ENCODE results near the gene TPPP3. TPM values are rescaled to one million over a fixed set of nuclear protein-coding genes. Genes with fewer than 3 reads are reported as not detected.

TPPP3 gene
- total RNA-seq, 2 experiments from 2014 or later = not detected

DNA sequence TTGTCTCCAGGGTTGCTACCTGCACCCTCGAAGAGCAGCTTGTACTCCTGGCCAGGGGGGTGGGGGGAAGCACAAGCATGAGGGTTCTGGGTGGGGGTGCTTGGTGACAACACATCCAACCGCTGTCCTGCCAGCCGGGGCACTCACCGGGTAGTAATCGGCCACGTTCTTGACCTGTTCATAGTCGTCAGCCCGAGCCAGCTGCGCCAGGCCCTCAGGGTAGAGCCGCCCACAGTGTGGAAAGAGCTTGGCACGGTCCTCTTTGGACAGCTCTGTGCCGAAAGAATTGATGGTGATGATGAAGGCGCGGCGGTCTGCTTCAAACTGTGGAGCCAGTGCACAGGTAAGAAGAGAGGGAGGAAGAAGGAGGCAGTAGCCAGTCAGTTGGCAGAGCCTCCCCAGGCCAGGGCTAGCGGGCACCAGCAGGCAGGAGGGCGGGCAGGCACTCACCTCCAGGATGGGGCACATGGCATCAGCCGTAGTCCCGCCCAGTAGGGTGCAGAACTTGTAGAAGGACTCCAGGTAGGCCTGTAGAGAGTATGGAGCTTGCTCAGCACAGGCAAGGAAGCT is 45.6 kb upstream of the TPPP3 start:
- DNase-seq (no peak), ATAC-seq (no peak)
- CTCF ChIA-PET = interaction anchor here (0.7 to 1.7 kb wide), 3 partner anchors 8 to 82 kb away, joined by 3 to 10 read pairs (median 3); no protein-coding TSS in a partner anchor
- Mint-ChIP-seq H3K9me3 (no peaks in the 10 kb centered on the region), H3K4me3 (no peak overlapping the region), H3K27ac (no peak overlapping the region), H3K36me3 (ENCODE audit: low read depth) (no peaks in the 10 kb centered on the region), H3K27me3 (no peaks in the 10 kb centered on the region), H3K4me1 (ENCODE audit: low read depth) (peaks cover 5% of the 10 kb centered on the region)
- POLR2A ChIA-PET = no interaction called here
- TF ChIP-seq, protein P1, sequence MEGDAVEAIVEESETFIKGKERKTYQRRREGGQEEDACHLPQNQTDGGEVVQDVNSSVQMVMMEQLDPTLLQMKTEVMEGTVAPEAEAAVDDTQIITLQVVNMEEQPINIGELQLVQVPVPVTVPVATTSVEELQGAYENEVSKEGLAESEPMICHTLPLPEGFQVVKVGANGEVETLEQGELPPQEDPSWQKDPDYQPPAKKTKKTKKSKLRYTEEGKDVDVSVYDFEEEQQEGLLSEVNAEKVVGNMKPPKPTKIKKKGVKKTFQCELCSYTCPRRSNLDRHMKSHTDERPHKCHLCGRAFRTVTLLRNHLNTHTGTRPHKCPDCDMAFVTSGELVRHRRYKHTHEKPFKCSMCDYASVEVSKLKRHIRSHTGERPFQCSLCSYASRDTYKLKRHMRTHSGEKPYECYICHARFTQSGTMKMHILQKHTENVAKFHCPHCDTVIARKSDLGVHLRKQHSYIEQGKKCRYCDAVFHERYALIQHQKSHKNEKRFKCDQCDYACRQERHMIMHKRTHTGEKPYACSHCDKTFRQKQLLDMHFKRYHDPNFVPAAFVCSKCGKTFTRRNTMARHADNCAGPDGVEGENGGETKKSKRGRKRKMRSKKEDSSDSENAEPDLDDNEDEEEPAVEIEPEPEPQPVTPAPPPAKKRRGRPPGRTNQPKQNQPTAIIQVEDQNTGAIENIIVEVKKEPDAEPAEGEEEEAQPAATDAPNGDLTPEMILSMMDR (IDR thresholded peaks at IDR 0.05) = no peak
- intact Hi-C loops (cut with micrococcal nuclease) = no loop called here

DNA sequence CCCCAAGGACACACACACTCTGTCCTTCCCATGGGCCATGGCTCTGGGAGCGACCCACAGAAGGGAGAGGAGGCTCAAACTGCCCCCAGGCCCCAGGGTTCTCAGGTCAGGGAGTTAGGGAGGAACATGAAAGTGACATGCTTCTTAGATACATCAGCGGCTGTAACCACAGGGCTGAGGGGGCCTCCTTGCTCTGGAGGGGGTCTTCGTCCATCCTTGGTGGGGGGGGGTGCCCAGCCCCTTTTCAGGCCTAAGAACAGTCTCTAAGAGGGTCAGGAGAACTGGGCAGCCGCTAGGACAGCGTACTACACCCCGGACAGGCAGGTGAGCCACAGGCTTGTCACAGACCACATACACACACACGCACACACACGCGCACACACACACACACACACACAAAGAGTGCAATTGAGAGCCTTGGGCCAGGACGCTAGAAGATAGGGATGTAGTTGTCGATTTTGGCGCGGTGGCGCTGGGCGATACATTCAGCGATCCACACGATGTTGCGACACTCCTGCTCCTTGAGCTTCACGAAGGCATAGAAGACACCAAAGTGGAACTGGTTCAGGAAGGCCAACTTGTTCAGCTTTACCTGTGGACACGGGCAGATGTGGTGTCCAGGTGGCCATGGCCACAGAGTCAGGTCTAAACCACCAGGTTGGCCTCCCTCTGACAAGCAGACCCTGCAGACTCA is 44.9 kb upstream of the TPPP3 start:
- Mint-ChIP-seq H3K36me3 (ENCODE audit: low read depth) (no peaks in the 10 kb centered on the region), H3K4me3 (no peak overlapping the region), H3K9me3 (no peaks in the 10 kb centered on the region), H3K27me3 (no peaks in the 10 kb centered on the region), H3K27ac (peak overlapping the region; percentile 10), H3K4me1 (ENCODE audit: low read depth) (peaks cover 5% of the 10 kb centered on the region)
- ChIA-PET POLR2A (no interaction called here), CTCF (interaction anchor here (1.0 to 1.7 kb wide), 2 partner anchors 10 to 83 kb away, joined by 3 to 10 read pairs; no protein-coding TSS in a partner anchor)
- no peak for ATAC-seq
- intact Hi-C loops (cut with micrococcal nuclease) = no loop called here
- TF ChIP-seq, protein P1 (IDR thresholded peaks at IDR 0.05) = no peak
- no peak for DNase-seq

DNA sequence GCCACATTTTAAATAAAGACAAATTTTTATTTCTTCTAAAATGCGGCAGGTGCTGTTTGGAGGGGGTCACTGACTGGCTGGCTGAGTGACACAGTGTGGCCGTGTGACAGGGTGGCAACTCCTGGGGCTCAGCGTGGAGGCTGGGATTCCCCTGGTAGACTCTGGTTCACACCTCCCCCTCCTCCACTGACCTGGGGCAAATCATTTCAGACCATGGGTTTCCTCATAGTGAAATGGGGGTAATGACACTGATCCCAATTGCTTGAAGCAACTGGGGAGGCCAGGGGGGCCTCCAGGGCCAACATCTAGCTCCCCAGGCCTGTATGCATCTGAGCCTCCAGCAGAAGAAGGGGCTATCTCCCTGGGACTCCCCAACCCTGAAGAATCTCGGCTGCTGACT is 44.2 kb upstream of the TPPP3 start:
- peak; percentile 75 for ATAC-seq
- CTCF ChIA-PET = interaction anchor here (1.1 kb wide), 2 partner anchors 10 to 29 kb away, joined by 3 read pairs; no protein-coding TSS in a partner anchor
- peaks cover 6% of the 10 kb centered on the region for H3K4me1 Mint-ChIP-seq (ENCODE audit: low read depth)
- POLR2A ChIA-PET = no interaction called here
- H3K9me3 Mint-ChIP-seq = no peaks in the 10 kb centered on the region
- TF ChIP-seq, protein P1 (IDR thresholded peaks at IDR 0.05) = no peak
- DNase-seq = peak; percentile 40
- H3K27ac Mint-ChIP-seq = peak overlapping the region; percentile 10
- intact Hi-C loops (cut with micrococcal nuclease) = no loop called here
- H3K36me3 Mint-ChIP-seq (ENCODE audit: low read depth) = no peaks in the 10 kb centered on the region
- H3K4me3 Mint-ChIP-seq = no peak overlapping the region
- peaks cover under 1% of the 10 kb centered on the region for H3K27me3 Mint-ChIP-seq

- POLR2A ChIA-PET = no interaction called here
- DNase-seq (no peak), ATAC-seq (no peak)
- Mint-ChIP-seq H3K9me3 (no peaks in the 10 kb centered on the region), H3K27ac (no peak overlapping the region), H3K27me3 (peaks cover 7% of the 10 kb centered on the region), H3K36me3 (ENCODE audit: low read depth) (no peaks in the 10 kb centered on the region), H3K4me3 (no peak overlapping the region), H3K4me1 (ENCODE audit: low read depth) (peaks cover 9% of the 10 kb centered on the region)
- CTCF ChIA-PET = interaction anchor here (1.1 kb wide), 2 partner anchors 9 to 29 kb away, joined by 3 read pairs; no protein-coding TSS in a partner anchor
- TF ChIP-seq, protein P1 (IDR thresholded peaks at IDR 0.05) = no peak
- intact Hi-C loops (cut with micrococcal nuclease) = no loop called here
Observed at GRCh38 chr16:67436640-67437193, 43.4 kb upstream of the TPPP3 start.

- peaks cover 11% of the 10 kb centered on the region for H3K4me1 Mint-ChIP-seq (ENCODE audit: low read depth)
- no peak overlapping the region for H3K27ac Mint-ChIP-seq
- ChIA-PET POLR2A (no interaction called here), CTCF (no interaction called here)
- H3K4me3 Mint-ChIP-seq = no peak overlapping the region
- no peaks in the 10 kb centered on the region for H3K36me3 Mint-ChIP-seq (ENCODE audit: low read depth)
- H3K27me3 Mint-ChIP-seq = peaks cover 10% of the 10 kb centered on the region
- TF ChIP-seq, protein P1 (IDR thresholded peaks at IDR 0.05) = no peak
- intact Hi-C loops (cut with micrococcal nuclease) = no loop called here
- no peaks in the 10 kb centered on the region for H3K9me3 Mint-ChIP-seq
- ATAC-seq (no peak), DNase-seq (no peak)
Observed at GRCh38 chr16:67435758-67436164, 42.5 kb upstream of the TPPP3 start.
